Activated CD4-positive, alpha-beta memory T cell treated with anti-CD3 and anti-CD28 coated beads, Interleukin-2, amount 10 ng/mL, durations not matched to agents 7 days and 5 days (primary cell): ENCODE results near the gene MYH9. TPM values are rescaled to one million over a fixed set of nuclear protein-coding genes. Genes with fewer than 3 reads are reported as not detected.
"Not testable (repeated sequence)": the region's sequence is repeated elsewhere in the genome, so short reads cannot be mapped to it uniquely, and the experiment has no call there.

Experiments used
- CTCF ChIA-PET: fragments of 350-600 bp; sonication (Branson Sonifier 250); formaldehyde crosslinking; loops from one replicate; lab custom pipeline; 2021; ENCODE audit warnings: antibody characterized with exemption, inconsistent platforms; lab: Charles Lee
- POLR2A ChIA-PET: fragments of 350-600 bp; sonication (Branson Sonifier 250); formaldehyde crosslinking; loops from one replicate; lab custom pipeline; 2021; ENCODE audit warnings: antibody characterized with exemption; lab: Charles Lee
- DNase-seq: peaks from one replicate; pipeline ENCODE4 v3.0.0-alpha.2; 2020
- H3K27ac Mint-ChIP-seq: one replicate; pipeline ENCODE4 v1.8.0; 2021; ENCODE audit warnings: mild to moderate bottlenecking, mixed read lengths
- H3K27me3 Mint-ChIP-seq: one replicate; pipeline ENCODE4 v1.8.0; 2021; ENCODE audit warnings: mixed read lengths
- H3K36me3 Mint-ChIP-seq: one replicate; pipeline ENCODE4 v1.8.0; 2021; ENCODE audit warnings: low read depth, mixed read lengths
- H3K4me1 Mint-ChIP-seq: one replicate; pipeline ENCODE4 v1.8.0; 2021; ENCODE audit warnings: mixed read lengths
- H3K4me3 Mint-ChIP-seq: one replicate; pipeline ENCODE4 v1.8.0; 2021; ENCODE audit warnings: mild to moderate bottlenecking, mixed read lengths
- H3K9me3 Mint-ChIP-seq: one replicate; pipeline ENCODE4 v1.8.0; 2021; ENCODE audit warnings: mixed read lengths
- total RNA-seq, 2 experiments: library from RNA; stranded (reverse); gene quantifications; one replicate each; pipeline ENCODE4 v1.2.3, GENCODE V29; 2021

Gene MYH9
- 100 to 1,000 TPM; 840 to 865 TPM for total RNA-seq

DNA sequence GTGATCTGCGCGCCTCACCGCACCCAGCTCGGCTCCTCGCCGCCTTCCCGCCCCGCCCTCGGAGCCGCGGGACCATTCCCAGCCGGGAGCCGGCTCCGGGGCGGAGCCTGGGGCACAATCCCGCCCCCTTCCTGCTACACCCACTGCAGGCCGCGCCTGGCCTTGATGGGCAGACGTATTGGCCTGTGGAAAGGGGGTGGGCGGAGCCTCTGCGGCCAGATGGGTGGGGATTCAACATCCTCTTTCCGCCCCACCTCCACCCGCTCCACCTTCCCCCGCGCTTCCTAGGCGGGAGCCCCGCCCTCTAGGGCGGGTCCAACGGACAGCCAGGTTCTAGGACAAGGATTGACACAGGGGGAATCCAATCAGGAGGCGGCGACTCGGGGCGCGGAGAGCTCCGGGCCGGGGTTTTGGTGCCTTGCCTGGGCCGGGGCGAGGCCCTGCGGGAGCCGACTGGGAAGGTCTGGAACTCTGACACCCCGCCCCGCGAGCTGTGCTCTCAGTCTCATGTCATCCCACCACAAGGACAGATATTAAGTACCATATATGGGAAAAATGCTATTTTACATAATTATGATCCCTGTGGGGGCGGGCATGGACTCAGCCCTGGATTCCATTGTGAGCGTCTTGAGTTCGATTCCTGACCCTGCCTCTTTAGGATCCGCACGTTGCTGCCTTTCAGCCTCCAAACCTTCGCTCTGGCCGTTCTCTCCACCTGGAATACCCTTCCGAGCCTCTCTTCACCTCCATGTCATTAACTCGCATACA, at the start of gene MYH9:
Gene MYH9 (minus strand): TSS at position 9 of the 768 bp plus-strand sequence. CDS start 38,731 bp downstream, outside the sequence.
- ChIA-PET CTCF (interaction anchor here (1.0 to 2.2 kb wide), 6 partner anchors 9 to 83 kb away, joined by 3 to 10 read pairs (median 4); no protein-coding TSS in a partner anchor), POLR2A (interaction anchor here (0.6 to 7.2 kb wide), 26 partner anchors 8 to 150 kb away, joined by 3 to 101 read pairs (median 6); partner anchors contain the start of gene EIF3D)
- Mint-ChIP-seq H3K36me3 (peaks cover 38% of the 10 kb centered on the region), H3K9me3 (no peaks in the 10 kb centered on the region), H3K27me3 (no peaks in the 10 kb centered on the region), H3K4me1 (peaks cover 44% of the 10 kb centered on the region), H3K27ac (peak within 1 kb of the TSS; percentile 95), H3K4me3 (peak within 1 kb of the TSS; percentile 84)
- DNase-seq, result peak; percentile 100

DNA sequence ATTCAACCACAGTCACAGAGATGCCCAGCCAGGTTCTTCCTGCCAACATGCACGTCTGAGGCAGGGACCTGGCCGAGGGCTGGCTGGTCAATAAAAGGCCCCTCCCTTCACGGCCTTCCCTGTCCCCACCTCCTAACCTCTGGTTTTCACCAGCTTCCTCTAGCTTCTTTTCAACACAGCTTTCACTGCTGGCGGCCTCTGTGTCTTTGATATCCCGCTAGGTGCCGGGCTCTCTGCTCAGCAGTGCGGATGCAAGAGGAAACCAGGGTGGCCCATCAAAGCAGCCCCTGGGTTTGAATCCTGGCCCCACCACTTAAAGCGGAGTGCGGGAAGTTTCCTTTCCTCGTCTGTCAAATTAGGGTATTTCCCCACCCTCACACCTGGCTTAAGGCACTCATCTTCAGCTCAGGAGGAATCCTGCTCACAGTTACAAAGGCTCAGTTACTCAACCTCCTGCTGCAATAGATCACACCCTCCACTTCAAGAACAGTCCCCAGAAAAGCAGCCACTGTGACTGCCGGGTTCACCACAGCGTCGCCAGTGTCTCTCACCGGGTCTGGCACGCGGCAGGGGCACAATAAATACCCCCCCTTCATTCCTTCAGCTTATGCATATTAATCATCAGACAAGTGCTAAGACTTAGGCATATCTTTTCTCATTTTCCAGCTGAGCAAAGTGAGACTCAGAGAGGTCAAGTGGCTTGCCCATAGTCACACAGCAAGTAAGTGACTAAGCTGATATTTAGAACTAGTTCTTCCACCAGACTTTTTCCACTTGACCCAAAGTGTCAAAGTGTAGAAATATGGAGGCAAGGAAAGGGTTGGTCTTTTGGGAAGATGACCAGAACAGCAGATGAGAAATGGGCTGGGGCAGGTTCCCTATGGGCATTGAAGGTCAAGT, 48.0 kb upstream of the MYH9 start:
- POLR2A ChIA-PET, result interaction anchor here (0.6 to 1.7 kb wide), 11 partner anchors 9 to 103 kb away, joined by 3 to 6 read pairs (median 3); partner anchors contain the start of gene MYH9

DNA sequence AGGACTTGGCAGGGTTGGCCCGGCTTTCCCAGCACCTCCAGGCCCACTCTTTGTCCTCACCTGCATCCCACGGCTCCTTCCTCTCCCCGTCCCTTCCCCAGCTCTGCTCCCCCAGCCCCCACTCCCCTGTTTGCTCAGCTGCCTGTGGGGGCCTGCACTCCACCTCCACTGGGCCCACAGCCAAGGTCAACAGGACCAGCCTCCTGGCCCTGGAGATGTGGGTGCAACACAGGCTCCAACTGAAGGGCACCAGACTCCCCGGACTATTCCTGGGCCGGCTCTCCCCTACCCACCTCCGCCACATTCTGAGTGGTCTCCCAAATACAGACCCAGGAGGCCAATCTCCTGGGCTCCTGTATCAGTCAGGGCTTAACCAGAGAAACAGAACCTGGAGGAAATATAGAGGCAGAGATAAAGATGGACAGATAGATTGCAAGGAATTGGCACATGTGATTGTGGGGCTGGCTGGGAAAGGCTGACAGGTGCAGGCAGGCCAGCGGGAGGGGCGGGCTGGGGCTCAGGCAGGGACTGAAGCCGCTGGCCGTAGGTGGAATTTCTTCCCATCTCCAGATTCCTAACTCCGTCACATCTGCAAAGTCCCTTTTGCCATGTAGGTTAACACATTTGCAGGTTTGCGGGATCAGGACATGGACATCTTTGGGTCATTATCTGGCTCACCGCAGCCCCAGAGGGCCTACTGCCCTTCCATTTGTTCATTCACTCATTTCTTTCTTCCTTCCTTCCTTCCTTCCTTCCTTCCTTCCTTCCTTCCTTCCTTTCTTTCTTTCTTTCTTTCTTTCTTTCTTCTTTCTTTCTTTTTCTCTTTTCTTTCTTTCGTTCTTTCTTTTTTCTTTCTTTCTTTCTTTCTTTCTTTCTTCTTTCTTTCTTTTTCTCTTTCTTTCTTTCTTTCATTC, 45.8 kb upstream of the MYH9 start:
- no peaks in the 10 kb centered on the region for H3K36me3 Mint-ChIP-seq
- peaks cover 25% of the 10 kb centered on the region for H3K4me1 Mint-ChIP-seq
- no peaks in the 10 kb centered on the region for H3K27me3 Mint-ChIP-seq
- ChIA-PET CTCF (no interaction called here), POLR2A (interaction anchor here (1.5 kb wide), 1 partner anchor 14 kb away, joined by 6 read pairs; no protein-coding TSS in a partner anchor)
- H3K27ac Mint-ChIP-seq, result no peak overlapping the region
- no peak overlapping the region for H3K4me3 Mint-ChIP-seq
- DNase-seq, result no peak
- no peaks in the 10 kb centered on the region for H3K9me3 Mint-ChIP-seq

More for the DNA sequence above, 48.0 kb upstream of the MYH9 start:
- peak overlapping the region; percentile 74 for H3K27ac Mint-ChIP-seq
- CTCF ChIA-PET, result interaction anchor here (0.7 to 2.5 kb wide), 8 partner anchors 12 to 58 kb away, joined by 3 to 10 read pairs (median 4); no protein-coding TSS in a partner anchor
- peak; percentile 53 for DNase-seq
- no peaks in the 10 kb centered on the region for H3K9me3 Mint-ChIP-seq
- peaks cover 36% of the 10 kb centered on the region for H3K4me1 Mint-ChIP-seq
- H3K36me3 Mint-ChIP-seq, result no peaks in the 10 kb centered on the region
- H3K4me3 Mint-ChIP-seq, result peak overlapping the region; percentile 11
- H3K27me3 Mint-ChIP-seq, result no peaks in the 10 kb centered on the region

DNA sequence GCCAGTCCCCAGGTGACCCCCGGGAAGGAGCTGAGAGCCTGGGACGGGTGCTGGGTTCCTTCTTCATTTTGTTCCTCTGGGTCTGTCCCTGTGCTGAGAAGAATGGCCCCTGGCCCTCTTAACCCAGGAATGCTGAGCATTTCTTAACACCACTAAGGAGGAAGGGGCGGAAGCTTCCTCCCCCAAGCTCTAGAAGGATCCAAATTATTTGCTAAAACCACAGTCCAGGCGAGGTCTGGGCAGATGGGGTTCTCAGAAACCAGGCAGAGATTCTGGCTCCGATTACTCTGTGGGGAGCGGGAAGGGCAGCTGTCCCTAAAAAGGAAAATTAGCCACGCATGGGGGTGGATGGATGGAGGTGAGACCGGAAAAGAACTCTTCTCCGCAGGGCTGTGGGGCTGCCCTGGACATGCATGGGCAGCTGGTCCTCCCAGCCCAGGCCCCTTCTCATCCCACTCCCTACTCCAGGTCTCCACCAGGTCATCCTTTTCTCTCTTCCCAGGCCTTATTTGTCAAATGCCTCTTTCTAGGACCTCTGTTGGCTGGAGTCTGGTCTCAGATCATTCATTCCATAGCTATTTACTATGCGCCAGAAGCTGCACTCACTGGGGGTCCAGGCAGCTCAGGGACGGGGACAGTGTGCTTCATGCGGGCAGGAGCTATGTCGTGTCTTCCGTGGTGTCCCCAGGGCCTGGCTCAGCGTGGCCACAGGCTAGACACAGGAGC, 45.0 kb upstream of the MYH9 start:
- no peaks in the 10 kb centered on the region for H3K36me3 Mint-ChIP-seq
- H3K4me1 Mint-ChIP-seq, result peaks cover 25% of the 10 kb centered on the region
- DNase-seq, result no peak
- CTCF ChIA-PET, result no interaction called here
- POLR2A ChIA-PET, result interaction anchor here (1.5 kb wide), 1 partner anchor 14 kb away, joined by 6 read pairs; no protein-coding TSS in a partner anchor
- H3K27me3 Mint-ChIP-seq, result no peaks in the 10 kb centered on the region
- no peaks in the 10 kb centered on the region for H3K9me3 Mint-ChIP-seq
- no peak overlapping the region for H3K4me3 Mint-ChIP-seq
- no peak overlapping the region for H3K27ac Mint-ChIP-seq

DNA sequence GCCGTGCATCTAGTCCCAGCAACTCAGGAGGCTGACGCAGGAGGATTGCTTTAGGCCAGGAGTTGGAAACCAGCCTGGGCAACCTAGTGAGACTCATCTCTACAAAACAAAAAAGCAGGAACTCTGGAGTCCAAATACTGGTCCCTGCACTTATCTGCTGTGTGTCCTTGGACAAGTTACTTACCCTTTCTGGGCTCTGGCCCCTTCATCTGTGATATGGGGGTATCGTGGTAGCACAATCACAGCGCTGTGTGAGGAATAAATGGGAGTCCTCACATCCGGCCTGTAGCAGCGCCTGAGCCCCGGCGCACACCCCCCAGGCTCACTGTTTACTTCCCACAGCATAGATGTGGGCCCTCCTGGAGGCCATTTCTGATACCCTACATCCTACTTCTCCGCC, 44.2 kb upstream of the MYH9 start:
- H3K27me3 Mint-ChIP-seq, result no peaks in the 10 kb centered on the region
- H3K4me3 Mint-ChIP-seq, result no peak overlapping the region
- H3K27ac Mint-ChIP-seq, result no peak overlapping the region
- POLR2A ChIA-PET, result interaction anchor here (1.5 kb wide), 1 partner anchor 15 kb away, joined by 6 read pairs; no protein-coding TSS in a partner anchor
- no peaks in the 10 kb centered on the region for H3K36me3 Mint-ChIP-seq
- no peaks in the 10 kb centered on the region for H3K9me3 Mint-ChIP-seq
- H3K4me1 Mint-ChIP-seq, result peaks cover 25% of the 10 kb centered on the region
- DNase-seq, result no peak
- CTCF ChIA-PET, result no interaction called here

DNA sequence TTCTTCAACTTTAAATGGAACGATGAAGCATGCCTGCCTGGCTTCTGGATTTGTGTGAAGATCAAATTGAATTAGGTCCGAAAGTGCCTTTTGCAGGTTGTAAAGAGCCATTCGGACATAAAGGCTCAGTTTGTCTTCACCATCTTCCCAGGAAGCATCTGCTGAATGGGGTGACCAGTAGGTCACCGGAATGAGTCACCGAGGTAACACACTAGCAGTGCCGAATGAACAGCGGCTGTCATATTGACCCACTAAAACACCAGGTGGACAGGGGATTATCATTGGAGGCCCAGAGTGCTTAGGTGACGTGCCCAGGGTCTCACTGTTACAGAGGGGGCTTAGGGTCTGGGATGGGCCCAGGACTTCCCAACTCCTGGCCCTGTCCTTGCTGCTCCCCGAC, 43.1 kb upstream of the MYH9 start:
- CTCF ChIA-PET, result no interaction called here
- H3K27ac Mint-ChIP-seq, result no peak overlapping the region
- peaks cover 20% of the 10 kb centered on the region for H3K4me1 Mint-ChIP-seq
- no peaks in the 10 kb centered on the region for H3K27me3 Mint-ChIP-seq
- no peak overlapping the region for H3K4me3 Mint-ChIP-seq
- POLR2A ChIA-PET, result no interaction called here
- DNase-seq, result no peak
- no peaks in the 10 kb centered on the region for H3K9me3 Mint-ChIP-seq
- no peaks in the 10 kb centered on the region for H3K36me3 Mint-ChIP-seq

DNA sequence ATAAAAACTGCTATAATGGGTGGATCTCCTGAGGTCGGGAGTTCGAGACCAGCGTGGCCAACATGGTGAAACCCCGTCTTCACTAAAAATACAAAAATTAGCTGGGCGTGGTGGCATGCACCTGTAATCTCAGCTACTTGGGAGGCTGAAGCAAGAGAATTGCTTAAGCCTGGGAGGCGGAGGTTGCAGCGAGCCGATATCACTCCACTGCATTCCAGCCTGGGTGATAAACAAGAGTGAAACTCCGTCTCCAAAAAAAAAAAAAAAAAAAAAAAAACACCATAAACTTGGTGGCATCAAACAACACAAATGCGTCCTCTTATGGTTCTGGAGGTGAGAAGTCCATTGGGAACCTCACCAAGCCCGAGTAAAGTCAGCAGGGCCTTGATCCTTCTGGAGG, 40.2 kb upstream of the MYH9 start:
- H3K27ac Mint-ChIP-seq, CTCF ChIA-PET, H3K27me3 Mint-ChIP-seq, H3K9me3 Mint-ChIP-seq, H3K4me3 Mint-ChIP-seq, POLR2A ChIA-PET, DNase-seq, H3K36me3 Mint-ChIP-seq: not testable (repeated sequence)
- H3K4me1 Mint-ChIP-seq, result peaks cover 22% of the 10 kb centered on the region

DNA sequence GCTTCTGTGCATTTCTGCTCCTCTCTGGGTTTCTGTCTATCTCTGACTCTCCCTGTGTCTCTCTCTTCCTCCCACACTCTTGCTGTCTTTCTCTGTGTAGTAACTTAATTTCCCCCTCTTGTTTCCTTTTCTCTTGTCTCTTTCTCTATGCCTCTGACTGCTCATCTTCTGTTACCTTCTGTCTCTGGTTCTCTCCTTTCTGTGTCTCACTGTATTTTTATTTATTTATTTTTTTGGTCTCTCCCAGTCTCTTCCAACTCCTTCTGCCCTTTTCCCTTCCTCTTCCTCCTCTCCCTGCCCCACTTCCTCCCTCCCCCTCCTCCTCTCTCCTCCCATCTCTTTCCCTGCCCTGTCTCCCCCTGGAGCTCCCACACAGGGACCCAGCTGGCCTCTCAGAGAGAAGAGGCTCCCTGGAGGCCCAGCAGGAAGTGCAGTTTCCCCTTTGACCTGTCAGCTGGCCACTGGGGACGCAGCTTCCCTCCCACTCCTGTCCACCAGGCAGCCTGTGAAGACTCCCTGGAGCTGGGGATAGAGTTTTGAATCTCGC, 38.3 kb upstream of the MYH9 start:
- Mint-ChIP-seq H3K36me3 (no peaks in the 10 kb centered on the region), H3K27me3 (no peaks in the 10 kb centered on the region), H3K4me3 (no peak overlapping the region), H3K27ac (no peak overlapping the region), H3K9me3 (no peaks in the 10 kb centered on the region), H3K4me1 (peaks cover 25% of the 10 kb centered on the region)
- POLR2A ChIA-PET, result interaction anchor here (1.3 kb wide), 1 partner anchor 10 kb away, joined by 3 read pairs; no protein-coding TSS in a partner anchor
- no peak for DNase-seq
- CTCF ChIA-PET, result no interaction called here

DNA sequence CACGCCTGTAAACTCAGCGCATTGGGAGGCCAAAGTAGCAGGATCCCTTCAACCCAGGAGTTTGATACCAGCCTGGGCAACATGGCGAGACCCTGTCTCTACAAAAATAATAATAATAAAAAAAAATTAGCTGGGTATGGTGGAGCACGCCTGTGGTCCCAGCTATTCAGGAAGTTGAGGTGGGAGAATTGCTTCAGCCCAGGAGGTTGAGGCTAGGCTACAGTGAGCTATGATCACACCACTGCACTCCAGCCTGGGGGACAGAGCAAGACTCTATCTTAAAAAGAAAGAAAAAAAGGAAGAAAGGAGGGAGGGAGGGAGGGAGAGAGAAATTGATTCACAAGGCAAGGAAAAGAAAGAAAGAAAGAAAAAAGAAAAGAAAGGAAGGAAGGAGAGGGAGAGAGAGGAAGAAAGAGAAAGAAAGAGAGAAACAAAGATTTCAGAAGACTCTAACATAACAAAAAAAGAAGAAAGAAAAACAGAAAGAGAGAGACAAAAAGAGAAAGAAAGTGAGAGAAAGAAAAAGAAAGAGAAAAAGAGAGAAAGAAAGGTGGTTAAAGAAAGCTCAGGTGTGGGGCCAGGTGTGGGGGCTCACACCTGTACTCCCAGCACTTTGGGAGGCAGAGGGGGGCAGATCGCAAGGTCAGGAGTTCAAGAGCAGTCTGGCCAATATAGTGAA, 37.3 kb upstream of the MYH9 start:
- Mint-ChIP-seq H3K27ac (no peak overlapping the region), H3K4me1 (peaks cover 30% of the 10 kb centered on the region), H3K27me3 (no peaks in the 10 kb centered on the region), H3K4me3 (no peak overlapping the region), H3K9me3 (no peaks in the 10 kb centered on the region), H3K36me3 (no peaks in the 10 kb centered on the region)
- ChIA-PET CTCF (no interaction called here), POLR2A (interaction anchor here (0.6 to 1.3 kb wide), 3 partner anchors 9 to 1438 kb away, joined by 3 read pairs; no protein-coding TSS in a partner anchor)
- no peak for DNase-seq

DNA sequence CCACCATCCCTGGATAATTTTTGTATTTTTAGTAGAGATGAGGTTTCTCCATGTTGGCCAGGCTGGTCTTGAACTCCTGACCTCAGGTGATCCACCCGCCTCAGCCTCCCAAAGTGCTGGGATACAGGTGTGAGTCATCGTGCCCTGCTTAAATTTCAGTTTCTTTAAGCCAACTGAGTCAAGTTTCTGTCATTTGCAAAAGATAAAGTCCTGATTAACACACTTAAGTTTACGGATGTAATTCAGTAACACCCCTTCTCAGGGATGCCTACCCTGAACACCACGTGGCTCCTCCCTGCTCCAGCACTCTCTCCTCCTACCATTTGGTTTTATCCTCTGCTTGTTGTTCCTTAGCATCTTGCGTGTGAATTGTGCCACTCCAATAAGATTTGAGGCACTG, 36.7 kb upstream of the MYH9 start:
- not testable (repeated sequence) for H3K36me3 Mint-ChIP-seq, H3K27ac Mint-ChIP-seq, H3K9me3 Mint-ChIP-seq, DNase-seq, H3K4me3 Mint-ChIP-seq, H3K27me3 Mint-ChIP-seq
- H3K4me1 Mint-ChIP-seq, result peaks cover 32% of the 10 kb centered on the region
- ChIA-PET POLR2A (interaction anchor here (0.6 to 1.2 kb wide), 3 partner anchors 9 to 92 kb away, joined by 3 to 5 read pairs (median 4); partner anchors contain the start of gene MYH9), CTCF (interaction anchor here (0.7 to 1.2 kb wide), 4 partner anchors 11 to 45 kb away, joined by 3 to 4 read pairs (median 4); no protein-coding TSS in a partner anchor)
